Spleen (tissue), 7 donors: ENCODE data around the gene MYO3B.

Experiments used
- CTCF ChIP-seq, 11 experiments: fragments of 200-600 bp in 7 of 11; fragments of 450-650 bp in 4 of 11; sonication (generic) in 4 of 11; IDR thresholded peaks in 8 of 11; conservative IDR thresholded peaks in 3 of 11; 1 replicate in 7 of 11; 2 replicates in 4 of 11; pipeline versions ENCODE4 v1.4.0 to v1.8.0; 2016 to 2021; ENCODE audit warnings: antibody characterized with exemption in 11 of 11, inconsistent platforms in 4 of 11, mild to moderate bottlenecking in 1 of 11
- POLR2A ChIP-seq, 3 donors: fragments of 450-650 bp; IDR thresholded peaks; one replicate each; pipeline ENCODE4 v1.5.1; 2017; ENCODE audit warnings: antibody characterized with exemption in 3 of 3, mild to moderate bottlenecking in 1 of 3
- POLR2AphosphoS5 ChIP-seq, 3 donors: sonication (generic); formaldehyde crosslinking; IDR thresholded peaks; one replicate each; pipeline ENCODE4 v1.5.1; 2017; ENCODE audit warnings: antibody characterized with exemption in 3 of 3
- donor health status: DM: no; HTN: no; CAD: no; lungs with moderate emphysema.
- donor health status: DM: no; HTN: no; CAD: no.
- donor health status: DM: no; HTN: no; CAD: no.

- no peak for TF ChIP-seq CTCF (IDR thresholded peaks at IDR 0.05 in 8 of 11, conservative IDR thresholded peaks at IDR 0.05 in 3 of 11)
- TF ChIP-seq POLR2A (IDR thresholded peaks at IDR 0.05), result no peak
- no peak for TF ChIP-seq POLR2AphosphoS5 (IDR thresholded peaks at IDR 0.05)
These were observed 409.2 kb downstream of the MYO3B start for GRCh38 chr2:170587117-170587516.
